ENCODE results near the gene GLB1L. TPM values are rescaled to one million over a fixed set of nuclear protein-coding genes. Genes with fewer than 3 reads are reported as not detected.
A peak's percentile ranks its signal among the peaks of the same experiment; 100 is the strongest.
"Not testable (repeated sequence)": the region's sequence is repeated elsewhere in the genome, so short reads cannot be mapped to it uniquely, and the experiment has no call there.

GLB1L gene
- total RNA-seq, 4 donors from 2014 or later = 2.5 to 9.8 (median 5.4) TPM

DNA sequence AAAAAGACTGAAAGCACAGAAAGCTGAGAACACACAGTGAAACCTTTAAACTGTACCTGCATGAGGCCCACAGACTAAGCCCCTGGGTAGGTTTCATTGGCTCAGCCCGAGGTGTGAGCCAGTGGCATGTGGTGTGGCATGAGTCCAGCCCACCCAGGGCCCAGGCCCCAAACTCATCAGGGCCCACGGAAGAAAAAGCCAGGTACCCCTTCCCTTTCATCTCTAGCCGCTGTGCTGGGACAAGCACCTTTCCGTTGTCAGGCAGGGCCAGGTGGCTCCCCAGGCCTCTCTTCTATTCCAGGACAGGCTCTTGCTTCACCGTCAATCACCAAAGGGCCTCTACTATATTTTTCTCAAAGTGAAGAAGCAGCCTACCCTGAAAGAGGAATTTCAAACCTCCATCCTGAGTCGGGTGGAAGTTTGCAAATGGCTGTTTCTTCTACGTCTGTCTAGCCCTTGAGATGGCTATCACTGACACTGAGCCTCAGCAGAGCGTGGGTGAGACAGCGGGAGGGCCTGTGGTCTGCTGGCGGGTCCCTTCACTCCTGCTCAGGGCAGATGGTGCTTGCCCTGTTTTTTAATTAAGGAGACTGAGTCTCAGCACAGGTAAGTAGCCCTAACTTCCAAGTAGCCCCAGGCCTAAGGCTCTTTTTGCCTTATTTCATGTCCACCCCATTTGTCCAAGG lies 42.5 kb upstream of the GLB1L start:
- Histone ChIP-seq H3K27me3 (no peaks in the 10 kb centered on the region), H3K9me3 (no peaks in the 10 kb centered on the region), H3K4me3 (no peak overlapping the region), H3K4me1 (peaks cover 69% of the 10 kb centered on the region), H3K27ac (peak overlapping the region; percentile 56), H3K36me3 (peaks cover 26% of the 10 kb centered on the region)
- TF ChIP-seq POLR2A (IDR thresholded peaks at IDR 0.05) (no peak), POLR2AphosphoS5 (IDR thresholded peaks at IDR 0.05) (no peak), EP300 (IDR thresholded peaks at IDR 0.05) (no peak), CTCF (IDR thresholded peaks at IDR 0.05) (no peak)
- 80% methylated on average over 9 of the region's 10 CpGs for WGBS
- DNase-seq (ENCODE audit: low spot score in 2 of 2) = peak; percentile 43 to 59

GRCh38 chr2:219287116-219287440 lies 41.8 kb upstream of the GLB1L start:
- H3K27me3 ChIP-seq, H3K4me3 ChIP-seq, H3K9me3 ChIP-seq: not testable (repeated sequence)
- H3K27ac ChIP-seq = peak overlapping the region; percentile 56
- DNase-seq (ENCODE audit: low spot score in 2 of 2) = peak in 1 of 2 donors; percentile 59
- peaks cover 30% of the 10 kb centered on the region for H3K36me3 ChIP-seq
- WGBS = 79% methylated on average over 6 of the region's 6 CpGs
- H3K4me1 ChIP-seq = peaks cover 75% of the 10 kb centered on the region

GRCh38 chr2:219286436-219287115 lies 41.3 kb upstream of the GLB1L start:
- Histone ChIP-seq H3K27ac (peak overlapping the region; percentile 56), H3K9me3 (no peaks in the 10 kb centered on the region), H3K4me1 (peaks cover 79% of the 10 kb centered on the region), H3K27me3 (no peaks in the 10 kb centered on the region), H3K4me3 (no peak overlapping the region), H3K36me3 (peaks cover 35% of the 10 kb centered on the region)
- peak in 1 of 2 donors; percentile 76 for DNase-seq (ENCODE audit: low spot score in 2 of 2)
- TF ChIP-seq POLR2A (IDR thresholded peaks at IDR 0.05) = no peak
- peak in 1 of 3 donors; percentile 21 for TF ChIP-seq POLR2AphosphoS5 (IDR thresholded peaks at IDR 0.05)
- no peak for TF ChIP-seq CTCF (IDR thresholded peaks at IDR 0.05)
- TF ChIP-seq EP300 (IDR thresholded peaks at IDR 0.05) = no peak
- 34% methylated on average over 8 of the region's 12 CpGs for WGBS

DNA sequence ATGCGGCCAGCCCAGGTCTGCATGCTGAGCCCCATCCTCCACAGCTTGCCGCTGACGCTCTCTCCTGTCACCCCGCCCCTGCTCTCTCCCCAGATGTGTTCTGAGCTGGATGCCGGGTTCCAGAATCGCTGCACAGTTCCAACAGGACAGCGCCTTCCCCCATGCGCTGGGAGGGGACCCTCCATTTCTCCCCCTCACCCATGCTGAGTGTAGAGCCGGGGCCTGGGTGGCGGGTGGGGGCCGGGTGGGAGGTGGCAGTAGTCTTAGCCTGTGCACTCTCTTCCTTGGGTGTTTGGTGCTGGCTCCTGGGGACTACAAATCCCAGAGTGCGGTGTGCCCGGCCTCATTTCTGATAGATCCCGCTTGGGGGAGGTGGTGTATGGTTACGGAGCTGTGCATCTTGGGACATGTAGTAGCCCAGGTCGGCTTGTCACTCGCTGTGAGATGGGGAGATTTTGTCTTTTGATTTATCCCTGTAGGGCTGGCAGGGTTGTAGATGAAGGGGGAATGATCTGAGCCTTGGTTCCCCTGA lies 40.7 kb upstream of the GLB1L start:
- peak in 1 of 2 donors; percentile 78 for DNase-seq (ENCODE audit: low spot score in 2 of 2)
- peaks cover 84% of the 10 kb centered on the region for H3K4me1 ChIP-seq

DNA sequence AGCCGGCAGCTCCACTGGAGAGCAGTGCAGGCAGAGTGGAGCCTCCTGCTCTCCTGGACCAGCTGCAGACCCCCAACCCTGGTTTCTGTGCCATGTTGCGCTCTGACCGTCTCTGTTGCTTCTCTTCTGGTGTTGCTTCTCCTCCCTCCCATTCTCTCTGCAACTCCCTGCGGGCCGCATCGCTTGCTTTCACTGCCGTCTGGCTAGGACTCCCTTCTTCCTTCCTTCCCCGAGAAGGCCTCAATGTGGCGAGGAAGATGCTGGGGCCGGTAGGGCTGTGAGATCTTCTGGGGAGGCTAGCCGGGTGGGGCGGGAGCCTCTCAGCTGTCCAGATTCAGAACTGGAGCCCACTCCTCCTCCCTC lies 40.1 kb upstream of the GLB1L start:
- Histone ChIP-seq H3K27me3 (no peaks in the 10 kb centered on the region), H3K4me1 (peaks cover 89% of the 10 kb centered on the region), H3K4me3 (peak overlapping the region; percentile 20), H3K9me3 (no peaks in the 10 kb centered on the region), H3K36me3 (peaks cover 46% of the 10 kb centered on the region), H3K27ac (peak overlapping the region; percentile 56)
- no peak for TF ChIP-seq CTCF (IDR thresholded peaks at IDR 0.05)
- TF ChIP-seq POLR2A (IDR thresholded peaks at IDR 0.05) = no peak
- no peak for TF ChIP-seq EP300 (IDR thresholded peaks at IDR 0.05)
- TF ChIP-seq POLR2AphosphoS5 (IDR thresholded peaks at IDR 0.05) = no peak
- 62% methylated on average over 9 of the region's 12 CpGs for WGBS
- no peak for DNase-seq (ENCODE audit: low spot score in 2 of 2)

More for the DNA sequence above, 40.7 kb upstream of the GLB1L start:
- Histone ChIP-seq H3K27me3 (no peaks in the 10 kb centered on the region), H3K27ac (peak overlapping the region; percentile 56), H3K36me3 (peaks cover 41% of the 10 kb centered on the region), H3K4me3 (peak overlapping the region; percentile 20), H3K9me3 (no peaks in the 10 kb centered on the region)
- 31% methylated on average over 9 of the region's 17 CpGs for WGBS
- no peak for TF ChIP-seq CTCF (IDR thresholded peaks at IDR 0.05)
- TF ChIP-seq POLR2AphosphoS5 (IDR thresholded peaks at IDR 0.05) = no peak
- no peak for TF ChIP-seq EP300 (IDR thresholded peaks at IDR 0.05)
- no peak for TF ChIP-seq POLR2A (IDR thresholded peaks at IDR 0.05)

Measured in suprapubic skin (tissue), 4 donors.